HG02870 (cell line): Measurements from ENCODE around the gene PDAP1.
"Not testable (repeated sequence)": the region's sequence is repeated elsewhere in the genome, so short reads cannot be mapped to it uniquely, and the experiment has no call there.

Experiments used
- ATAC-seq: cut with Tn5 transposase; IDR thresholded peaks from one replicate; pipeline ENCODE4 v1.9.1; 2021; ENCODE audit warnings: mild to moderate bottlenecking, moderate library complexity; ENCODE audit not compliant: unreplicated experiment

PDAP1 gene

GRCh38 chr7:99428972-99429566 lies 20.7 kb upstream of the PDAP1 start:
- no peak for ATAC-seq

GRCh38 chr7:99424932-99425730 lies 16.7 kb upstream of the PDAP1 start:
- no peak for ATAC-seq

- no peak for ATAC-seq
Observed at GRCh38 chr7:99422625-99423024, 14.2 kb upstream of the PDAP1 start.

- no peak for ATAC-seq
Observed at GRCh38 chr7:99422186-99422585, 13.8 kb upstream of the PDAP1 start.

- no peak for ATAC-seq
Observed at GRCh38 chr7:99420986-99421385, 12.6 kb upstream of the PDAP1 start.

GRCh38 chr7:99420213-99420612 lies 11.8 kb upstream of the PDAP1 start:
- ATAC-seq = no peak

- no peak for ATAC-seq
Observed at GRCh38 chr7:99419323-99420021, 11.1 kb upstream of the PDAP1 start.

GRCh38 chr7:99418260-99418659 lies 9.9 kb upstream of the PDAP1 start:
- no peak for ATAC-seq

GRCh38 chr7:99415513-99416127 lies 7.2 kb upstream of the PDAP1 start:
- not testable (repeated sequence) for ATAC-seq

- no peak for ATAC-seq
Observed at GRCh38 chr7:99410635-99411034, 2.2 kb upstream of the PDAP1 start.

GRCh38 chr7:99409806-99410205 lies 1.4 kb upstream of the PDAP1 start:
- ATAC-seq = no peak

GRCh38 chr7:99409192-99409572 lies 785 bp upstream of the PDAP1 start:
- peak; percentile 3 for ATAC-seq

GRCh38 chr7:99407872-99408378 lies 472 bp downstream of the PDAP1 start:
- ATAC-seq = no peak

GRCh38 chr7:99406557-99406956 lies 1.8 kb downstream of the PDAP1 start:
- no peak for ATAC-seq

- no peak for ATAC-seq
Observed at GRCh38 chr7:99404977-99405320, 3.4 kb downstream of the PDAP1 start.

- no peak for ATAC-seq
Observed at GRCh38 chr7:99404235-99404976, 4.0 kb downstream of the PDAP1 start.

- no peak for ATAC-seq
Observed at GRCh38 chr7:99403764-99404163, 4.6 kb downstream of the PDAP1 start.

- no peak for ATAC-seq
Observed at GRCh38 chr7:99402854-99403253, 5.5 kb downstream of the PDAP1 start.

GRCh38 chr7:99399597-99399996 lies 8.8 kb downstream of the PDAP1 start:
- no peak for ATAC-seq

- no peak for ATAC-seq
Observed at GRCh38 chr7:99398891-99399445, 9.4 kb downstream of the PDAP1 start.
